ENCODE results near the gene MTIF3.

GRCh38 chr13:27391471-27391870, 58.9 kb downstream of the MTIF3 start:
- TF ChIP-seq CTCF (IDR thresholded peaks at IDR 0.05): no peak
- TF ChIP-seq SP1 (CRISPR knock-in tag; conservative IDR thresholded peaks at IDR 0.05): no peak
- TF ChIP-seq OVOL2 (CRISPR knock-in tag; IDR thresholded peaks at IDR 0.05; ENCODE audit: borderline replicate concordance): no peak
